ENCODE results near the gene P2RY8. TPM values are rescaled to one million over a fixed set of nuclear protein-coding genes. Genes with fewer than 3 reads are reported as not detected.
"Not testable (repeated sequence)": the region's sequence is repeated elsewhere in the genome, so short reads cannot be mapped to it uniquely, and the experiment has no call there.

P2RY8 gene
- total RNA-seq, 1 experiment from 2014 or later = 0.44 TPM

- intact Hi-C loops (cut with micrococcal nuclease) = no loop called here
- no peak overlapping the region for H3K27ac ChIP-seq (ENCODE audit: low read depth, low read length)
- H2AFZ ChIP-seq (ENCODE audit: low read depth, low read length, poor library complexity, severe bottlenecking) = no peak overlapping the region
- no peak for DNase-seq (ENCODE audit: low read depth, low spot score)
- no peak overlapping the region for H3K4me3 ChIP-seq (replicated peaks in 1 of 2; ENCODE audit: low read depth in 1 of 2, low read length in 2 of 2)
- peaks cover 72% of the 10 kb centered on the region for H3K79me2 ChIP-seq (ENCODE audit: insufficient read depth, low read length)
- BruUV-seq (replicated peaks) = no TSS peak
- ChIA-PET RAD21 (ENCODE audit: low non-redundant PET in 1 of 2, low total read pairs in 2 of 2, uncharacterized antibody in 2 of 2, unreplicated experiment in 2 of 2) (no interaction called here), CTCF (no interaction called here), POLR2A (no interaction called here)
- H4K20me1 ChIP-seq (ENCODE audit: insufficient read depth) = no peaks in the 10 kb centered on the region
- H3K27me3 ChIP-seq (ENCODE audit: insufficient read depth, low read length) = no peaks in the 10 kb centered on the region
- no peak for TF ChIP-seq REST (IDR thresholded peaks at IDR 0.05; ENCODE audit: low read depth)
- H3K9me2 ChIP-seq (ENCODE audit: insufficient read depth) = no peaks in the 10 kb centered on the region
- H3K9ac ChIP-seq (ENCODE audit: low read length) = no peak overlapping the region
- no peaks in the 10 kb centered on the region; a peak in 1 of 4 replicates for H3K9me3 ChIP-seq (ENCODE audit: control insufficient read depth in 1 of 2, insufficient read depth in 1 of 2, low read depth in 1 of 2, low read length in 2 of 2)
- no peak overlapping the region for H3K4me2 ChIP-seq (ENCODE audit: low read length)
- ATAC-seq = no peak
- peaks cover 0 to 15% of the 10 kb centered on the region in 2 experiments; a peak in 1 of 4 replicates for H3K36me3 ChIP-seq (ENCODE audit: control insufficient read depth in 1 of 2, insufficient read depth in 2 of 2, low read length in 2 of 2)
- H3K4me1 ChIP-seq (ENCODE audit: control insufficient read depth in 1 of 2, insufficient read depth in 2 of 2, low read length in 2 of 2) = peaks cover 0 to 8% of the 10 kb centered on the region in 2 experiments; a peak in 1 of 4 replicates
These were observed 87.8 kb downstream of the P2RY8 start for GRCh38 chrX:1449036-1449822.

GRCh38 chrX:1448573-1449001 lies 88.4 kb downstream of the P2RY8 start:
- RAD21 ChIA-PET (ENCODE audit: low non-redundant PET in 1 of 2, low total read pairs in 2 of 2, uncharacterized antibody in 2 of 2, unreplicated experiment in 2 of 2); H3K4me3 ChIP-seq (replicated peaks in 1 of 2; ENCODE audit: low read depth in 1 of 2, low read length in 2 of 2); DNase-seq (ENCODE audit: low read depth, low spot score); H3K9ac ChIP-seq (ENCODE audit: low read length); BruUV-seq (replicated peaks); POLR2A ChIA-PET; H3K9me2 ChIP-seq (ENCODE audit: insufficient read depth); H3K4me1 ChIP-seq (ENCODE audit: control insufficient read depth in 1 of 2, insufficient read depth in 2 of 2, low read length in 2 of 2); H3K9me3 ChIP-seq (ENCODE audit: control insufficient read depth in 1 of 2, insufficient read depth in 1 of 2, low read depth in 1 of 2, low read length in 2 of 2); H3K4me2 ChIP-seq (ENCODE audit: low read length); H3K27ac ChIP-seq (ENCODE audit: low read depth, low read length); CTCF ChIA-PET; ATAC-seq; intact Hi-C loops (cut with micrococcal nuclease); H4K20me1 ChIP-seq (ENCODE audit: insufficient read depth); H2AFZ ChIP-seq (ENCODE audit: low read depth, low read length, poor library complexity, severe bottlenecking); H3K27me3 ChIP-seq (ENCODE audit: insufficient read depth, low read length): not testable (repeated sequence)
- H3K36me3 ChIP-seq (ENCODE audit: control insufficient read depth in 1 of 2, insufficient read depth in 2 of 2, low read length in 2 of 2) = peaks cover 0 to 15% of the 10 kb centered on the region in 2 experiments; a peak in 1 of 4 replicates
- peaks cover 77% of the 10 kb centered on the region for H3K79me2 ChIP-seq (ENCODE audit: insufficient read depth, low read length)

- H3K36me3 ChIP-seq (ENCODE audit: control insufficient read depth in 1 of 2, insufficient read depth in 2 of 2, low read length in 2 of 2) = peaks cover 0 to 15% of the 10 kb centered on the region in 2 experiments; a peak in 1 of 4 replicates
- POLR2A ChIA-PET = not testable (repeated sequence)
These were observed 88.9 kb downstream of the P2RY8 start for GRCh38 chrX:1447969-1448572.

More at GRCh38 chrX:1447969-1448572, 88.9 kb downstream of the P2RY8 start:
- RAD21 ChIA-PET (ENCODE audit: low non-redundant PET in 1 of 2, low total read pairs in 2 of 2, uncharacterized antibody in 2 of 2, unreplicated experiment in 2 of 2); H4K20me1 ChIP-seq (ENCODE audit: insufficient read depth); H3K9ac ChIP-seq (ENCODE audit: low read length); H2AFZ ChIP-seq (ENCODE audit: low read depth, low read length, poor library complexity, severe bottlenecking); BruUV-seq (replicated peaks); H3K4me3 ChIP-seq (replicated peaks in 1 of 2; ENCODE audit: low read depth in 1 of 2, low read length in 2 of 2); ATAC-seq; H3K27ac ChIP-seq (ENCODE audit: low read depth, low read length); DNase-seq (ENCODE audit: low read depth, low spot score); H3K9me2 ChIP-seq (ENCODE audit: insufficient read depth); intact Hi-C loops (cut with micrococcal nuclease); H3K27me3 ChIP-seq (ENCODE audit: insufficient read depth, low read length); H3K9me3 ChIP-seq (ENCODE audit: control insufficient read depth in 1 of 2, insufficient read depth in 1 of 2, low read depth in 1 of 2, low read length in 2 of 2); H3K4me1 ChIP-seq (ENCODE audit: control insufficient read depth in 1 of 2, insufficient read depth in 2 of 2, low read length in 2 of 2); CTCF ChIA-PET; H3K4me2 ChIP-seq (ENCODE audit: low read length): not testable (repeated sequence)
- peaks cover 81% of the 10 kb centered on the region for H3K79me2 ChIP-seq (ENCODE audit: insufficient read depth, low read length)

All from HCT116 (cell line).